ENCODE measurements around the gene CHST11.

Gene CHST11

GRCh38 chr12:104709692-104710435 is 253.1 kb downstream of the CHST11 start:
- no peaks in the 10 kb centered on the region for H3K4me1 ChIP-seq (ENCODE audit: control insufficient read depth, insufficient read depth, low read length)
- H3K4me3 ChIP-seq (ENCODE audit: low read length) = no peak overlapping the region
- H3K36me3 ChIP-seq (ENCODE audit: control insufficient read depth, insufficient read depth, low read length) = no peaks in the 10 kb centered on the region
- peaks cover 9% of the 10 kb centered on the region for H3K27me3 ChIP-seq (ENCODE audit: control insufficient read depth, insufficient read depth, low read length)
- no peak overlapping the region for H3K9ac ChIP-seq (ENCODE audit: low read length)
- no peaks in the 10 kb centered on the region for H3K9me3 ChIP-seq (ENCODE audit: control insufficient read depth, low read length)

- Histone ChIP-seq H3K36me3 (ENCODE audit: control insufficient read depth, insufficient read depth, low read length) (no peaks in the 10 kb centered on the region), H3K9ac (ENCODE audit: low read length) (no peak overlapping the region), H3K4me3 (ENCODE audit: low read length) (no peak overlapping the region), H3K9me3 (ENCODE audit: control insufficient read depth, low read length) (no peaks in the 10 kb centered on the region), H3K27me3 (ENCODE audit: control insufficient read depth, insufficient read depth, low read length) (peaks cover 9% of the 10 kb centered on the region), H3K4me1 (ENCODE audit: control insufficient read depth, insufficient read depth, low read length) (no peaks in the 10 kb centered on the region)
Observed at GRCh38 chr12:104710940-104711689, 254.4 kb downstream of the CHST11 start.

GRCh38 chr12:104712477-104712876 is 255.7 kb downstream of the CHST11 start:
- Histone ChIP-seq H3K27me3 (ENCODE audit: control insufficient read depth, insufficient read depth, low read length) (peaks cover 9% of the 10 kb centered on the region), H3K9ac (ENCODE audit: low read length) (no peak overlapping the region), H3K36me3 (ENCODE audit: control insufficient read depth, insufficient read depth, low read length) (no peaks in the 10 kb centered on the region), H3K9me3 (ENCODE audit: control insufficient read depth, low read length) (no peaks in the 10 kb centered on the region), H3K4me3 (ENCODE audit: low read length) (no peak overlapping the region), H3K4me1 (ENCODE audit: control insufficient read depth, insufficient read depth, low read length) (no peaks in the 10 kb centered on the region)

DNA sequence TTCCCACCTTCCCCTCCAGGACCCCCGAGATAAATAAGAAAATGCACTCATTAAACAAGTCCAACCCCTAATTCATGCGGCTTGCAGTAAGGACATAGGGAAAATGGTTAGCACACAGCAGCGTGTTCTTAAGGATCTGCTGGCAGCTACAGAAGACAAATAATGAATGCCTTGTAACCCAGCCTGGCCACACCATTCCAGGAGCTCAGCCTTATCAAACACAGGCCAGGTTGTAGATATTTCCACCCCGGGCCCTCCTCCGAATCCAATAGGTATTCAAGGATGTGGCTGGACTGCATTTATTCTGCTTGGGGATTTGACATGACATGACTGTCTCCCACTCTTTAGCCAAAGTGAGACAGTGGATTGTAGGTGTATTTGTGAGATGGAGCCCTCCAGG is 256.2 kb downstream of the CHST11 start:
- H3K27me3 ChIP-seq (ENCODE audit: control insufficient read depth, insufficient read depth, low read length) = peaks cover 9% of the 10 kb centered on the region
- H3K9ac ChIP-seq (ENCODE audit: low read length) = no peak overlapping the region
- no peaks in the 10 kb centered on the region for H3K9me3 ChIP-seq (ENCODE audit: control insufficient read depth, low read length)
- H3K4me3 ChIP-seq (ENCODE audit: low read length) = no peak overlapping the region
- no peaks in the 10 kb centered on the region for H3K36me3 ChIP-seq (ENCODE audit: control insufficient read depth, insufficient read depth, low read length)
- no peaks in the 10 kb centered on the region for H3K4me1 ChIP-seq (ENCODE audit: control insufficient read depth, insufficient read depth, low read length)

DNA sequence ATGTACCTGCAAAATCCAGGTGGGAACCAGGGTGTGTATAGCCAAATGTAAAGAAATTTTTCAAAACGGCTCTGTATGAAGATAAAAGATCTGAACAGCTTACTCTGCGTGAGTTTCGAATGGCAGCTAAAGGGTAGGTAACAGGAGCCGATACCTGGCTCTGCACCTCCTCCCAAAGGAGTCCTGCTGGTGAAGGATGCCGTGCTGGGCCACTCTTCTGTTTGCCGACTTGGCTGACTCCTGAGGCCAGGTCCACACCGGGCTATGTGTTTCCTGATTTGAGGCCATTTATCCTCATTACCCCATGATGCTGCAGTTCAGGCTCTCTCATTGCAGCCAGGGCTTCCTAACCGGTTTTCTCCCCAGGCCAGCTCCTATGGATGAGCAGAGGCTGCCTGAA is 256.7 kb downstream of the CHST11 start:
- Histone ChIP-seq H3K4me3 (ENCODE audit: low read length) (no peak overlapping the region), H3K36me3 (ENCODE audit: control insufficient read depth, insufficient read depth, low read length) (no peaks in the 10 kb centered on the region), H3K4me1 (ENCODE audit: control insufficient read depth, insufficient read depth, low read length) (no peaks in the 10 kb centered on the region), H3K9ac (ENCODE audit: low read length) (no peak overlapping the region), H3K9me3 (ENCODE audit: control insufficient read depth, low read length) (no peaks in the 10 kb centered on the region), H3K27me3 (ENCODE audit: control insufficient read depth, insufficient read depth, low read length) (peaks cover 10% of the 10 kb centered on the region)

DNA sequence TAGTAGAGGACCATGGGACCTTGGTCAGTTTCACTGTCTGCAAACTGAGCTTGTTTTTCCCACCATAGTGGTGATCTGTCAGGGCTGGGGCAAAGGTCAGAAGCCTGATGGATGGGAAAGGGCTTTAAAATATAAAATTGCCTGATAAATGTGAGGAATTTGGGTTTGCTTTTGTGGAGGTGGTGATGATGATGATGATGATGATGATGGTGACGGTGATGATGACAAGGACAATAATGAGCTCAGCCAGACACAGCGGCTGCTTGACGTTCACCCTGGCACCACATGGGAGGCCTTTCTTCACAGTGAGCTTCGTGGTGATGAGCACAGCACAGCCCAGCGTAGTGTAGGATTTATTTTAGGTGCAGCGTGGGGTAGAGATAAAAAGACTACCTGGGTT is 257.6 kb downstream of the CHST11 start:
- Histone ChIP-seq H3K9ac (ENCODE audit: low read length) (no peak overlapping the region), H3K9me3 (ENCODE audit: control insufficient read depth, low read length) (no peaks in the 10 kb centered on the region), H3K36me3 (ENCODE audit: control insufficient read depth, insufficient read depth, low read length) (no peaks in the 10 kb centered on the region), H3K4me1 (ENCODE audit: control insufficient read depth, insufficient read depth, low read length) (no peaks in the 10 kb centered on the region), H3K4me3 (ENCODE audit: low read length) (no peak overlapping the region), H3K27me3 (ENCODE audit: control insufficient read depth, insufficient read depth, low read length) (peaks cover 19% of the 10 kb centered on the region)

GRCh38 chr12:104716172-104716571 is 259.4 kb downstream of the CHST11 start:
- Histone ChIP-seq H3K9me3 (ENCODE audit: control insufficient read depth, low read length) (no peaks in the 10 kb centered on the region), H3K27me3 (ENCODE audit: control insufficient read depth, insufficient read depth, low read length) (peaks cover 22% of the 10 kb centered on the region), H3K36me3 (ENCODE audit: control insufficient read depth, insufficient read depth, low read length) (no peaks in the 10 kb centered on the region), H3K4me1 (ENCODE audit: control insufficient read depth, insufficient read depth, low read length) (peaks cover 7% of the 10 kb centered on the region), H3K9ac (ENCODE audit: low read length) (no peak overlapping the region), H3K4me3 (ENCODE audit: low read length) (no peak overlapping the region)

- peaks cover 9% of the 10 kb centered on the region for H3K4me1 ChIP-seq (ENCODE audit: control insufficient read depth, insufficient read depth, low read length)
- H3K4me3 ChIP-seq (ENCODE audit: low read length) = no peak overlapping the region
Observed at GRCh38 chr12:104718304-104718929, 261.7 kb downstream of the CHST11 start.

GRCh38 chr12:104719700-104720338 is 263.1 kb downstream of the CHST11 start:
- Histone ChIP-seq H3K9me3 (ENCODE audit: control insufficient read depth, low read length) (no peaks in the 10 kb centered on the region), H3K9ac (ENCODE audit: low read length) (peak overlapping the region; percentile 18), H3K27me3 (ENCODE audit: control insufficient read depth, insufficient read depth, low read length) (peaks cover 13% of the 10 kb centered on the region), H3K36me3 (ENCODE audit: control insufficient read depth, insufficient read depth, low read length) (no peaks in the 10 kb centered on the region), H3K4me1 (ENCODE audit: control insufficient read depth, insufficient read depth, low read length) (peaks cover 9% of the 10 kb centered on the region), H3K4me3 (ENCODE audit: low read length) (no peak overlapping the region)

More at GRCh38 chr12:104718304-104718929, 261.7 kb downstream of the CHST11 start:
- H3K9me3 ChIP-seq (ENCODE audit: control insufficient read depth, low read length) = no peaks in the 10 kb centered on the region
- no peaks in the 10 kb centered on the region for H3K36me3 ChIP-seq (ENCODE audit: control insufficient read depth, insufficient read depth, low read length)
- peaks cover 22% of the 10 kb centered on the region for H3K27me3 ChIP-seq (ENCODE audit: control insufficient read depth, insufficient read depth, low read length)
- H3K9ac ChIP-seq (ENCODE audit: low read length) = no peak overlapping the region

- H3K27me3 ChIP-seq (ENCODE audit: control insufficient read depth, insufficient read depth, low read length) = peaks cover 13% of the 10 kb centered on the region
- no peak overlapping the region for H3K4me3 ChIP-seq (ENCODE audit: low read length)
- H3K9ac ChIP-seq (ENCODE audit: low read length) = peak overlapping the region; percentile 18
- peaks cover 9% of the 10 kb centered on the region for H3K4me1 ChIP-seq (ENCODE audit: control insufficient read depth, insufficient read depth, low read length)
- no peaks in the 10 kb centered on the region for H3K9me3 ChIP-seq (ENCODE audit: control insufficient read depth, low read length)
- no peaks in the 10 kb centered on the region for H3K36me3 ChIP-seq (ENCODE audit: control insufficient read depth, insufficient read depth, low read length)
Observed at GRCh38 chr12:104720339-104721038, 263.7 kb downstream of the CHST11 start.

- Histone ChIP-seq H3K9ac (ENCODE audit: low read length) (peak overlapping the region; percentile 18), H3K4me1 (ENCODE audit: control insufficient read depth, insufficient read depth, low read length) (peaks cover 9% of the 10 kb centered on the region), H3K4me3 (ENCODE audit: low read length) (no peak overlapping the region), H3K36me3 (ENCODE audit: control insufficient read depth, insufficient read depth, low read length) (no peaks in the 10 kb centered on the region), H3K27me3 (ENCODE audit: control insufficient read depth, insufficient read depth, low read length) (peaks cover 13% of the 10 kb centered on the region), H3K9me3 (ENCODE audit: control insufficient read depth, low read length) (no peaks in the 10 kb centered on the region)
Observed at GRCh38 chr12:104721039-104721405, 264.3 kb downstream of the CHST11 start.
